CD1c-positive myeloid dendritic cell (primary cell): ENCODE results near the gene PI4KA.
"Not testable (repeated sequence)": the region's sequence is repeated elsewhere in the genome, so short reads cannot be mapped to it uniquely, and the experiment has no call there.

Experiments
- DNase-seq: peaks from one replicate; pipeline ENCODE4 v3.0.0-alpha.2; 2016; ENCODE audit errors: extremely low spot score

Gene PI4KA

DNA sequence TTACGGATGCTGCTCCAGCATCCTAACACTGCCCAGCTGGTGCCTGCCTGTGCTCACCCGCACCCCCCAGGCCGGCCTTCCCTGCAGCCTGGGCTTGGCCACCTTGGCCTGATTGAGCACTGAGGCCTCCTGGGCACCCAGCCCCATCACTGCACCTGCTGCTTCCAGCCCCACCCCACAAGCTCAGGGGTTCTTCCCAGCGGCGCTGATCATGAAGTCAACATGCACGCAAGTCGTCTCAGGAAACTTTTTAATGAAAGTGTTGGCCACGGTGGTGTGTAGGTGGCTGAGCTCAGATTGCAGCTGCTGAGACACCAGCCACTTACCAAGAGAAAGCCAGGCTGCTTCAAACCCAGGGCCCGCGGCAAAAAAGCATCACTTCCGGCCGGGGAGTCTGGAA is 163.4 kb downstream of the PI4KA start:
- not testable (repeated sequence) for DNase-seq

DNA sequence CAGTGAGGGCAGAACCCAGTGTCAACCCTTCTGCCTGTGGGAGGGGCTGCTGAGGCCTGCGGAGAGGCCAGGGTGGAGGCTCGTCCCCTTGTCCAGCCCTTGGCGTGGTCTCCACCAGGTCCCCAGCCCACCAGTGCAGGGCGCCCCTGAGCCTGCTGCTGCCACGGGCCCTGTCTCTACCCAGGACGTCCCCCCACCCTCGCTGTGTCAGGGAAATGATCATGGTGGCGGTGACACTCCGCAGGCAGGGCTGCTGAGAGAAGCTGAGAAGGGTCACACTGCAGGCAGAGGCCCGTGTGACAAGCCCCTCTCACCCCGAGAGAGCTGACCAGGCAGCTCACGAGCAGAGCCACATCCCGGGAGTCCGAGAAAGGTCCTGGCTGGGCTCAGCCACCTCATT is 164.4 kb downstream of the PI4KA start:
- DNase-seq, result not testable (repeated sequence)

DNA sequence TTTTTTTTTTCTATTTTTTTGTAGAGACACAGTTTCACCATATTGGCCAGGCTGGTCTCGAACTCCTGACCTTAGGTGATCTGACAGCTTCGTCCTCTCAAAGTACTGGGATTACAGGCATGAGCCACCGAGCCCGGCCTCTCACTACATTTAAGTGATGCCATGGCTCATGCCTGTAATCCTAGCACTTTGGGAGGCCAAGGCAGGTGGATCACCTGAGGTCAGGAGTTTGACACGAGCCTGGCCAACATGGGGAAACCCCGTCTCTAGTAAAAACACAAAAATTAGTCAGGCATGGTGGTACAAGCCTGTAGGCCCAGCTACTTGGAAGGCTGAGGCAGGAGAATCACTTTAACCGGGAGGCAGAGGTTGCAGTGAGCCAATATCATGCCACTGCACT is 165.7 kb downstream of the PI4KA start:
- not testable (repeated sequence) for DNase-seq

DNA sequence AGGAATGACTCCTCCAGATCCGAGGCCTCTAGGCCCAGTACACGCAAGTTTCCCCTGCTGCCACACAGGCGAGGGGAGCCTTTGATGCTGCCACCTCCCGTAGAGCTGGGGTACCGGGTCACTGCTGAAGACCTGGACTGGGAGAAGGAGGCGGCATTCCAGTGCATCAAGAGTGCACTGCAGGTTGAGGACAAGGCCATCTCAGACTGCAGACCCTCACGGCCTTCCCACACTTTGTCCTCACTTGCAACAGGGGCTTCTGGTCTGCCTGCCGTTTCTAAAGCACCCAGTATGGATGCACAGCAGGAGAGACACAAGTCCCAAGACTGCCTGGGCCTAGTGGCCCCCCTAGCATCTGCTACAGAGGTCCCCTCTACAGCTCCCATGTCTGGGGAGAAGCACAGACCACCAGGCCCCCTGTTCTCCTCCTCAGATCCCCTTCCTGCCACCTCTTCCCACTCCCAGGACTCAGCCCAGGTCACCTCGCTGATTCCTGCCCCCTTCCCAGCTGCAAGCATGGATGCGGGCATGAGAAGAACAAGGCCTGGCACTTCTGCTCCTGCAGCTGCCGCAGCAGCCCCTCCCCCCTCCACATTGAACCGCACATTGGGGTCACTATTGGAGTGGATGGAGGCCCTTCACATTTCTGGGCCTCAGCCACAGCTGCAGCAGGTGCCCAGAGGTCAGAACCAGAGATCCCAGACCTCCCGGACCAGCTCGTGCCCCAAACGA is 167.9 kb downstream of the PI4KA start:
- DNase-seq, result not testable (repeated sequence)

DNA sequence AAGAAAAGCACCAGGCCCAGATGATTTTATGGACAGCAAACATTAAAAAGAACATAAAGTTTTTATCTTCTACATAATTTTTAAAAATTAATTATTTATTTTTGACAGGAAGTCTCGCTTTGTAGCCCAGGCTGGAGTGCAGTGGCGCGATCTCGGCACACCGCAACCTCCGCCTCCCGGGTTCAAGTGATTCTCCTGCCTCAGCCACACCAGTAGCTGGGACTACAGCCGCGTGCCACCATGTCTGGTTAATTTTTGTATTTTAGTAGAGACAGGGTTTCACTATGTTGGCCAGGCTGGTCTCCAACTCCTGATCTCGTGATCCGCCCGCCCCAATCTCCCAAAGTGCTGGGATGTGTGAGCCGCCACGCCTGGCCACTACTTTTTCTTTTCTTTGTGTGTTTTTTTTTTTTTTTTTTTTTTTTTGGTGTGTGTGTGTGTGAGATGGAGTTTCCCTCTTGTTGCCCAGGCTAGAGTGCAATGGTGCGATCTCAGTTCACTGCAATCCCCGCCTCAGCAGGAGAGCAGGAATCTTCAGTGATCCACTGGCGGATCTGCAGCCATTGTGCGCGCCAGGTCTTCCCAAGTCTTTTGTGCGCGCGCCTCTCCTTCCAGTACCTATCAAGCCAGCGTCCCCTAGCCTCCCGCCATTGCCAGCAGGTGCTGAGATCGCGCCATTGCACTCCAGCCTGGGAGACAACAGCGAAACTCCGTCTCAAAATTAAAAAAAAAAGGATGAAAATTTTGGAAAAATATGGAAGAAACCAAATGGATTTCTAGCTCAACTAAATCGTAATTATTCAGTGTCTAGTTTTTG is 171.0 kb downstream of the PI4KA start:
- not testable (repeated sequence) for DNase-seq

DNA sequence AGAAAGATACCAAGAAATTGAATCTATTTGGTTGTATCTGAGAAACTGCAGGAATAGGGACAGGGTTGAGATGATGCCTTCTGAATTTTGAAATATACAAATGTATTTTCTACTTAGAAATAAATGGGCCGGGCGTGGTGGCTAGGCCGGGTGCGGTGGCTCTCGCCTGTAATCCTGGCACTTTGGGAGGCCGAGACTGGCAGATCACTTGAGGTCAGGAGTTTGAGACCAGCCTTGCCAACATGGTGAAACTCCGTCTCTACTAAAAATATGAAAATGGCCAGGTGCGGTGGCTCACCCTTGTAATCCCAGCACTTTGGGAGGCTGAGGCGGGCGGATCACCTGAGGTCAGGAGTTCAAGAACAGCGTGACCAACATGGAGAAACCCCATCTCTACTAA is 172.8 kb downstream of the PI4KA start:
- DNase-seq, result not testable (repeated sequence)

DNA sequence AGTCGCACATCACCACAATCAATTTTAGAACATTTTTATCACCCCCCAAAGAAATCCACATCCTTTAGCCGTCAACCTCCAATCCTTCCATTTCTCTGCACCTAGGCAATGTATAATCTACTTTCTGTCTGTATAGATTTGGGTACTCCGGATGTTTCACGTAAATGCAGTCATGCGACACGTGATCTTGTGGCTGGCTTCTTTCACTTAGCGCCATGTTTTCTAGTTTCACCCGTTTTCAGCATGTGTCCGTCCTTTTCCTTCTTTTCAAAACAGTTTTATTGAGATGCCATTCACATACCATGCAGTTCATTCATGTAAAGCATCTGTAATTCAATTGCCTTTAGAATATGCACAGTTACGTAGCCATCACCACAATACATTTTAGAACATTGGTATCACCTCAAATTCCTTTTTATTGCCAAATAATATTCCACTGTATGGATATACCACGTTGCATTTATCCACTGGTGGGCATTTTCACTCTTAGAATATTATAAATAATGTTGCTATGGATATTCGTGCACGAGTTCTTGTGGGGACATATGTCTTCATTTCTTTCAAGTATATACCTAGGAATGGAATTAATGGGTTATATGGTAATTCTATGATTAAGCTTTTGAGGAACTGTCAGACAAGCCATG is 179.7 kb downstream of the PI4KA start:
- DNase-seq, result not testable (repeated sequence)

DNA sequence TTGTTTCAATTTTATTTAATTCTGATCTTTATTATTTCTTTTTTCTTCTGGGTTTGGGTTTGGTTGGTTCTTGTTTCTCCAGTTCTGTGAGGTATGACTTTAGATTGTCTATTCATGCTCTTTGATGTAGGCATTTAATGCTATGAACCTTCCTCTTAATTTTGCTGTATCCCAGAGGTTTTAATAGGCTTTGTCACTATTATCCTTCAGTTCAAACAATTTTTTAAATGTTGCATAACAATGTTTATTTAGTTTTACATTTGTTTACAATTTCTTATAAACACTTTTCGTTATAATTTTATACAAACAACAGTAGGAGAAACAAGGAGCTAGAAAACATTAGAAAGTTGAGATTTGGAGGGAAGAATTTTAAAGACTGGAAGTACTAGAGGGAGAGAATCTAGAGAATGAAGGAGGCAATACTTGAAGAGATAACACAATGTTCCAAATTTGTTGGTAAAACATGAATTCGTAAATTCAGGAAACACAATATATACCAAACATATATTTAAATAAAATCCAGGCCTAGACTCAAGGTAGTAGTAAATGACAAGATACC is 180.8 kb downstream of the PI4KA start:
- no peak for DNase-seq

DNA sequence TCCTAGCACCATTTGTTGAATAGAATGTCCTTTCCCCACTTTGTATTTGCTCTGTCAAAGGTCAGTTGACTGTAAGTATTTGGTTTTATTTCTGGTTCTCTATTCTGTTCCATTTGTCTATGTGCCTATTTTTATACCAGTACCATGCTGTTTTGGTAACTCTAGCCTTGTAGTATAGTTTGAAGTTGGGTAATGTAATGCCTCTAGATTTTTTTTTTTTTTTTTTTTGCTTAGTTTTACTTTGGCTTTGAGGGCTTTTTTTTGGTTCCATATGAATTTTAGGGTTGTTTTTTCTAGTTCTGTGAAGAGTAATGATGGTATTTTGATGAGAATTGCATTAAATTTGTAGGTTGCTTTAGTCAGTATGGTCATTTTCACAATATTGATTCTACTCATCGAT is 183.0 kb downstream of the PI4KA start:
- not testable (repeated sequence) for DNase-seq

DNA sequence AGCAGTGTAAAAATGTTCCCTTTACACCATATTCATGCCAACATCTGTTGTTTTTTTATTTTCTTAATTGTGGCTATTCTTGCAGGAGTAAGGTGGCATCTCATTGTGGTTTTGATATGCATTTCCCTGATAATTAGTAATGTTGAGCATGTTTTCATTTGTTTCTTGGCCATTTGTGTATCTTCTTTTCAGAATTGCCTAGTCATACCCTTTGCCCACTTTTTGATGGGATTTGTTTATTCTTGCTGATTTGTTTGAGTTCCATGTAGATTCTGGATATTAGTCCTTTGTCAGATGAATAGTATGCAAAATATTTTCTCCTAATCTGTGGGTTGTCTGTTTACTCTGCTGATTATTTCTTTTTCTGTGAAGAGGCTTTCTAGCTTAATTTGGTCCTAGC is 183.6 kb downstream of the PI4KA start:
- no peak for DNase-seq

DNA sequence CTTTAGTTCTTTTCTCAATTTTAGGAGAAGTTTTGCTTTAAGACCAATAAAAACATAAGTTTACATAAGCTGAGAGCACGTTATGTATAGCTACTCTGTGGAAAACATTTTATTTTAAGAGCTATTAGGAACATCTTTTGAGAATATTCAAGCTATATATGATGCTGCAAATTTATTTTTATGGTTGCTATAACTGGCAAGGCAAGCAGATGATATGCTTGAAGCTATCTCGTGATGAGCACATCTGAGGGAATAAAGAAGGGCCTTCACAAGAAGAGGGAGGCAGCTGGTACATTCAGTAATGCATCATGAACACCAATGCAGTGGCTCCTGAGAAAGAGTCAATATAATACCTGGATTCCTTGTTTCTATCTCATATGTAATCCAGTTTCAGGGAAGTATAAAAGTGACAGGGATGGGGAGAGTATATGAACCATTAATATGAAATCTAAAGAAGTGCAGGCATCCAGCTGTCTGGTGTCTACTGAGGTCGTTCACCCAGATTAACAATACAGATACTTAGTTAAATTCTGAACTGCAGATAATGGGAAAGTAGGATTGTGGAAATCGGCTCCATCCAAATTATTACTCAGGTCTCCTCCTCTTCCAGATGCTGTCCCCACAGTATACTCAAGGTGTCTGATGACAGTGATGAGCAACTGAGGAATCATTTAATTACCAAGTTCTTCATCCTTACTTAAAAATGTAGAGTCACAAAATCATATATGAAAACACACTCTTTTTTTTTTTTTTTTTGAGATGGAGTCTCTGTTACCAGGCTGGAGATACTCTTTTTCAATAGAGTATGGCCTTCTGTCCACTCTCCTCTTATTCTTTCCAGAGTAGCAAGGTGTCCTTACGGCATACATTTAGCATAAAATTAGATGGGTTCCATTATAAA is 185.1 kb downstream of the PI4KA start:
- no peak for DNase-seq

DNA sequence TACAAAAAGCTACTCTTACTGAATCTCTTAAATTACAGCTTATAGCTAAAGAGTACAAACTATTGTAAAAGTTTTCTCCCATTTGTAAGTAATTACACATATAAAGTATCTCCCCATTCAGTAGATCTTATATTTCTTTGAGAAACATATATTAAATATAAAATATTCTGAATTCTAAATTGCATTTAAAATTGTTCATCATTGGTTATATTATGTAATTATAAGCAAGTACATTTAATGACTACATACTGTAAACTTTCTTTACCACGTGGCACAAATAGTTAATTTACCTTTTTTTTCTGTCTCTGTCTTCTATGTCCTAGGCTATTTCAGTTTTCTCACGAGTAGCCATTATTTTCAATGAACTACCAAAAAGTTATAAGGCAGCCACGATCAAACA is 185.9 kb downstream of the PI4KA start:
- no peak for DNase-seq

DNA sequence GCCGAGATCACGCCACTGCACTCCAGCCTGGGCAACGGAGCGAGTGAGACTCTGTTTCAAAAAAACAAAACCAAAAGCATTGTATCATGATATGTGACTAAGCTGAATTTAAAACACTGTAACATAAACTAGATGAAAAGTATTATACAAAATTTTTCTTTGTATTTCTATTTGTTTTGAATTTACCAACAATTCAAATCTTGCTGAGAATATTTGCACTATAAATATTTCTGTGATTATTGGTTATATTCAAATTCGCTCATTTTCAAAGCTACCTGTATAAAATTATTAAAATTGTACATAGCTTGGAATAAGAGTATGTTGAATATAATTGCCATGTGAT is 186.6 kb downstream of the PI4KA start:
- no peak for DNase-seq

DNA sequence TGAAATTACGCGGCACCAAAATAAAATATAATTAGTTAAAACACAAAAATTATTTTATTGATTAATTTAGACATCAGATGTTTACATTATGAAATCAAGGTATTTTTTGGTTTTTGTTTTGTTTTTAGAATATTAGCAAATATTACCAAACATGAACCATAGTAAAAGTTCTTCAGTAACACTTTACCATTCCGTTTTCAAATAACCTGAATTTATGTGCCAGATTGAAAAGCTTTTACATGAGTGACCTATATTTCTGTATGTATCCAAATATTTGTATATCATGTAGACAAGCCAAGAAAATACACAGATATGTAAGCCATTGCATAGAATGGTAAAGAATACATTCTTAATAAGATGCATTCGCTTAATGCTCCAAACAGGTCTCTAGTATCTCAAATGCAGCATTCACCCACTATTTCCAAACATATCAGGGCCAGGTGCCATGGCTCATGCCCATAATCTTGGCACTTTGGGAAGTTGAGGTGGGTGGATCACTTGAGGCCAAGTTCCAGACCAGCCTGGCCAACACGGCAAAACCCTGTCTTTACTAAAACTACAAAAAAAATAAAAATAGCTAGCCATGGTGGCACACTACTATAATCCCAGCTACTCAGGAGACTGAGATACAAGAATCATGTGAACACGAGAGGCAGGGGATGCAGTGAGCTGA is 187.1 kb downstream of the PI4KA start:
- DNase-seq, result no peak

DNA sequence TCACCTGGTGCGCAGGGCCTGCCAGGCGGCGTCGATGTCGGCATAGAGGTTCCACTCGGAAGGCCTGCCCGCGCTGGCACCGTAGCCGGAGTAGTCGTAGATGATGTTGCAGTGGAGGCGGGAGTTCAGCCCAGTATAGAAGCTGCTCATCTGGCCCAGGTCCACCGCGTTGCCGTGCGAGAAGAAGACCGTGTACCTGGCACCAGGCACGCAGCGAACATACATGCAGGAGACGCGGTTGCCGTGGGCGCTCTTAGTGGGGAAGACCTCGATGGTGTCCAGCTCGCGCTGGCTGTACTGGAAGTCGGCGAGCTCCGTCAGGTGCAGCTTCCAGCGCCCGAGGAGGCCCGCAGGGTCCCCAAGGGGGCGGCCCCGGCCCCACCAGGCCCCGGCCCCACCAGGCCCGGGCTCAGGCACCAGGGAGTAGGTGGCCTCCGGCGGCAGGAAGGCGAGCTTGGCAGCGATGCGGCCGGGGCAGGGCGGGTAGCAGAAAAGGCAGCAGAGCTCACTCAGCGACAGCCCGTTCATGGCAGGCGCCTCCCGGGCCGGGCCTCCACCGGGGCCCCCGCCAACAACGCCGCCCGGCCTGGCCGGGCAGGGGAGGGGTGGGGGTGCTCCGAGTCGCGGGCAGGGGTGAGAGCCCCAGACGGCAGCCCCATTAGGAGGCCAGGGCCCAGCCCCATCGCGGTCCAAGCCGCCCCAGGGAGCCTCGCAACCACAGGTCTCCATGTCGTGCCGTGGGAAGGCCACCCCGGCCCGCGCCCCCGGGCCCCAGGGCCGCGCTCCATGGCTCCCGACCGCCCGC is 188.0 kb downstream of the PI4KA start:
- DNase-seq, result not testable (repeated sequence)

DNA sequence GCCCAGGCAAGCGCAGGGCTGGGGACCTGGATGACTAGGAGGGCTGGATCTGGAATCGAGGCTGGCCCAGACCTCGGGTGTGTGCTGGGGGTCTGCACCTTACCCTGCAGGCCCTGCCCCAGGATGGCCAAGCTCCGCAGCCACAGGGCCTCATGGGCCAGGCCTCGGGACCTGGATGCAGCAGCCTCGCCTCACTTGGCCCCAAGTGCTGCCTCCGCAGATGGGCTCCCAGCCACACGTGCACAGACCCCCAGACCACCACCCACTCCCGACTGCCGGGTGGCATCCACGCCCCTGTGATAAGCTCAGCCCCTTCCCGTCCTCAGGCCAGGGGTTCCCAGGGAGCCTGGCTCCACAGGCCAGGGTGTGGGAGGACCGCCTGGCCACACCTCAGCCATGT is 188.7 kb downstream of the PI4KA start:
- DNase-seq, result not testable (repeated sequence)

DNA sequence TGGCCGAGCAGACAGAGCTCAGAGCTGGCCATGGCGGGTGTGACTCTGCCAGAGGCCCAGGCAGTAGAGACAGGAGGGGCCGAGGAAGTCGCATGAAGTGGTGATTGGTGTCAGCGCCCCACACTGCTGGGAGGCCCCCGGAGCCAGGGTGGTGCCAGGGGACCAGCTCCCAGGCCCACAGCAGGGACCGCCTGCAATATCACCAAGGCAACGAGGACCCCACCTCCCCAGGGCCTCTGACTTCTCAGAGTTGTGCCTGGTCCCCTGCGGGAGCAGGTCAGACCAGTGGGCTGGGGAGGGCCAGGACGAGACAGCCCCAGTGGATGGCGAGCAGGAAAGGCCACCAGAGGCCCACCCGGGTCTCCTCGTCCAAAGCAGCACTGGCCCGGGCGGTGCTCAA is 189.1 kb downstream of the PI4KA start:
- DNase-seq, result not testable (repeated sequence)

DNA sequence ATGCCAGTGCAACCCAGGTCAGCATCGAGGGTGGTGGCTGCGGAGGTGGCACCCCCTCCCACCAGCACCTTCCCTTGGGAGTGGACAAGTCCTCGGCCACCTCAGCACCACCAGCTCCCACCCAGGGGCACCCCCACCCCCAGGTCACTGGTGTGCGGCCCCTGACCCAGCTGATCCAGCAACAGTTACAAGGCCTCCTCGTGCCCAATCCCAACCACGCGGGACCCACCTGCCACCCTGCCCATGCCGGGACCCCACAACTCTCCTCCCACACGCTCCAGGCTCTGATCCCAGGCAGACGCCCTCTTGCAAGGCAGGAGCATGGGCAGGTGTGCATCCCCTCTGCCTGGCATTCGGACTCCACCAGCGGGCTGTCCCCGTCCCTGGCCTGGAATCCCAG is 189.8 kb downstream of the PI4KA start:
- DNase-seq, result not testable (repeated sequence)

DNA sequence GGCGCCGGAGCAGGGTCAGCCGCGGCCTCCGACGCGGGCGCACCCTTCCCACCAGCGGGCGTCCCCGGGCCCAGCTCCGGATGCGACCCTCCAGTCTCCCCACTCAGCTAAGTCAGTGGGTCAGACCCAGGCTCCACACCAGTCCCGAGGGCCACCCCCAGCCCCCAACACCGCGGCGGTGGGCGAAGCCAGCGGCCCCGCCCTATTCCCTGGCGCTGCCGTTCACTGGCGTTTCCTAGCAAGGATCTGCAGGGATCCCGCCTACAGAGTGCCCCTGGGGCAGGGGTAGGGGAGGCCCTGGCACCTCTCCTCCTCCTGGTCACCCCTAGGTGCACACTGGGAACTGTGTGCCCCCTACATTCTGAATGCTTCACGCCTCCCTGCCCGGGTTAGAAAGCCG is 190.4 kb downstream of the PI4KA start:
- DNase-seq, result not testable (repeated sequence)

DNA sequence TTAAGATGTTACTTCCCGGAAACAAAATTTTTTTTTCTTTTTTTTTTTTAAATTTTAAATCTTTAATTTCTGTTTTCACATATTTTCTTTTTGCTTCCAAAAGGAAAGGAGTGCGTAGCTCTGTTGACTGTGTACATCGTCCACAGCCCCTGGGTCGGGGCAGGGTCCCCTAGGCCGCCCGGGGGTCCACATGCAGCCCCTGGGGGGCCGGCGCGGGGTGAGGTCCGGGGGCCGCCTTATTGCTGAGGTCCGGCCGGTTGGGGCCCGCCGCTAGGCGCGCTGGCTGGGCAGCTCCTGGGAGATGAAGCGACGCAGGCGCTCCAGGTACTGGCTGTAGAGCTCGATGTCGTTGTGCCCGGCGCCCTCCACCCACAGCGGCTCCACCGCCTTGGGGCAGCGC is 191.1 kb downstream of the PI4KA start:
- DNase-seq, result not testable (repeated sequence)
